ENCODE measurements around the gene FOXP4.

The FOXP4 gene

DNA sequence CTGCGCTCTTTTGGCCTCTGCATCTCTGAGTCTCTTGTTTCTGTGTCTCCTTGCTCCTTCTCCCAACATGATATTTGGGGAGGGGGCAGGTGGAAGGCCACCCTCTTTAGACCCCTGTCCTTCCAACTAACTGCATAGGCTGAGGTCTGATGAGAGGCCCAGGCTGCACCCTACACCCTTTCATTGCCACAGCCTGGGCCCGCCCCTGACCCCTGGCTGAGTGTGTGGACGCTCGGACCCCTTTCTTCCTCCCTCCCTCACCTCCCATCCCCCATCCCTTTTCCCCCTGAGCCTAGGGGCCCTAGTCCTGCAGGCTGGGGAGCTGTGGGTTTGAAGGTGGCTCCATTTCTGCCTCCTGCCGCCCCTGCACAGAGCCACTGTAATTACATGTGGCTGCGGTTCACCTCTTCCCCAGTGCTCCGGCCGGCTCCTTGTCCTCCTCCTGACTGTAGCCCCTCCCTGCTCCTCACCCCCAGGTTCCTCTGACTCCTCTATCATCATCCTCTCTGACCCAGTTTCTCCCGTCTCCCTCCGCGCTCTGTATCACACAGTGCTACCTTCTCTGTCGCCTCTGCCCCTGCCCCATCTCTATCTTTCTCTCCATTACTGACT lies 98.9 kb downstream of the FOXP4 start:
- in situ Hi-C loops (cut with HindIII; ENCODE audit: low sequenced_read_pairs) = no loop called here
- TF ChIP-seq, protein P1, sequence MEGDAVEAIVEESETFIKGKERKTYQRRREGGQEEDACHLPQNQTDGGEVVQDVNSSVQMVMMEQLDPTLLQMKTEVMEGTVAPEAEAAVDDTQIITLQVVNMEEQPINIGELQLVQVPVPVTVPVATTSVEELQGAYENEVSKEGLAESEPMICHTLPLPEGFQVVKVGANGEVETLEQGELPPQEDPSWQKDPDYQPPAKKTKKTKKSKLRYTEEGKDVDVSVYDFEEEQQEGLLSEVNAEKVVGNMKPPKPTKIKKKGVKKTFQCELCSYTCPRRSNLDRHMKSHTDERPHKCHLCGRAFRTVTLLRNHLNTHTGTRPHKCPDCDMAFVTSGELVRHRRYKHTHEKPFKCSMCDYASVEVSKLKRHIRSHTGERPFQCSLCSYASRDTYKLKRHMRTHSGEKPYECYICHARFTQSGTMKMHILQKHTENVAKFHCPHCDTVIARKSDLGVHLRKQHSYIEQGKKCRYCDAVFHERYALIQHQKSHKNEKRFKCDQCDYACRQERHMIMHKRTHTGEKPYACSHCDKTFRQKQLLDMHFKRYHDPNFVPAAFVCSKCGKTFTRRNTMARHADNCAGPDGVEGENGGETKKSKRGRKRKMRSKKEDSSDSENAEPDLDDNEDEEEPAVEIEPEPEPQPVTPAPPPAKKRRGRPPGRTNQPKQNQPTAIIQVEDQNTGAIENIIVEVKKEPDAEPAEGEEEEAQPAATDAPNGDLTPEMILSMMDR (IDR thresholded peaks at IDR 0.05; ENCODE audit: low read depth, low read length) = no peak
- H3K4me3 ChIP-seq (ENCODE audit: low read depth, low read length) = no peak overlapping the region
- no peak for DNase-seq (ENCODE audit: low read depth, low spot score)

GRCh38 chr6:41646026-41646795 lies 100.0 kb downstream of the FOXP4 start:
- TF ChIP-seq, protein P1 (IDR thresholded peaks at IDR 0.05; ENCODE audit: low read depth, low read length) = no peak
- H3K4me3 ChIP-seq (ENCODE audit: low read depth, low read length) = no peak overlapping the region
- DNase-seq (ENCODE audit: low read depth, low spot score) = no peak
- in situ Hi-C loops (cut with HindIII; ENCODE audit: low sequenced_read_pairs) = no loop called here

GRCh38 chr6:41647061-41647511 lies 100.9 kb downstream of the FOXP4 start:
- no peak overlapping the region for H3K4me3 ChIP-seq (ENCODE audit: low read depth, low read length)
- in situ Hi-C loops (cut with HindIII; ENCODE audit: low sequenced_read_pairs) = no loop called here
- TF ChIP-seq, protein P1 (IDR thresholded peaks at IDR 0.05; ENCODE audit: low read depth, low read length) = no peak
- DNase-seq (ENCODE audit: low read depth, low spot score) = peak; percentile 26

GRCh38 chr6:41648070-41648585 lies 101.9 kb downstream of the FOXP4 start:
- DNase-seq (ENCODE audit: low read depth, low spot score) = no peak
- no peak overlapping the region for H3K4me3 ChIP-seq (ENCODE audit: low read depth, low read length)
- in situ Hi-C loops (cut with HindIII; ENCODE audit: low sequenced_read_pairs) = no loop called here
- TF ChIP-seq, protein P1 (IDR thresholded peaks at IDR 0.05; ENCODE audit: low read depth, low read length) = no peak

GRCh38 chr6:41648921-41649320 lies 102.7 kb downstream of the FOXP4 start:
- TF ChIP-seq, protein P1 (IDR thresholded peaks at IDR 0.05; ENCODE audit: low read depth, low read length) = no peak
- in situ Hi-C loops (cut with HindIII; ENCODE audit: low sequenced_read_pairs) = no loop called here
- no peak for DNase-seq (ENCODE audit: low read depth, low spot score)
- no peak overlapping the region for H3K4me3 ChIP-seq (ENCODE audit: low read depth, low read length)

GRCh38 chr6:41649596-41649995 lies 103.4 kb downstream of the FOXP4 start:
- TF ChIP-seq, protein P1 (IDR thresholded peaks at IDR 0.05; ENCODE audit: low read depth, low read length) = no peak
- in situ Hi-C loops (cut with HindIII; ENCODE audit: low sequenced_read_pairs) = no loop called here
- DNase-seq (ENCODE audit: low read depth, low spot score) = no peak

More at GRCh38 chr6:41649596-41649995, 103.4 kb downstream of the FOXP4 start:
- H3K4me3 ChIP-seq (ENCODE audit: low read depth, low read length) = no peak overlapping the region
